GM18505 (cell line): ENCODE results near the gene HPCAL1.

ENCODE experiments used
- ATAC-seq: cut with Tn5 transposase; IDR thresholded peaks from one replicate; pipeline ENCODE4 v1.9.1; 2021; ENCODE audit not compliant: unreplicated experiment
- POLR2A ChIP-seq: IDR thresholded peaks from 4 replicates; pipeline ENCODE4 v1.6.1; 2011; ENCODE audit warnings: borderline replicate concordance; ENCODE audit not compliant: insufficient read depth, insufficient read length; ENCODE audit errors: extremely low read depth

HPCAL1 gene

GRCh38 chr2:10400568-10400977 is 97.9 kb downstream of the HPCAL1 start:
- TF ChIP-seq POLR2A, result no peak
- ATAC-seq, result no peak

- no peak for TF ChIP-seq POLR2A
- no peak for ATAC-seq
Measured at GRCh38 chr2:10400978-10401951, 98.6 kb downstream of the HPCAL1 start.

- no peak for ATAC-seq
- TF ChIP-seq POLR2A, result no peak
Measured at GRCh38 chr2:10402062-10402585, 99.4 kb downstream of the HPCAL1 start.

GRCh38 chr2:10402653-10403215 is 100.0 kb downstream of the HPCAL1 start:
- no peak for ATAC-seq
- TF ChIP-seq POLR2A, result no peak

- no peak for TF ChIP-seq POLR2A
Measured at GRCh38 chr2:10404324-10405143, 101.8 kb downstream of the HPCAL1 start.

GRCh38 chr2:10405448-10405847 is 102.7 kb downstream of the HPCAL1 start:
- TF ChIP-seq POLR2A, result no peak
- no peak for ATAC-seq

More at GRCh38 chr2:10404324-10405143, 101.8 kb downstream of the HPCAL1 start:
- no peak for ATAC-seq

GRCh38 chr2:10406016-10406415 is 103.3 kb downstream of the HPCAL1 start:
- no peak for TF ChIP-seq POLR2A
- ATAC-seq, result no peak

GRCh38 chr2:10406491-10407188 is 103.9 kb downstream of the HPCAL1 start:
- ATAC-seq, result no peak

GRCh38 chr2:10407432-10407831 is 104.7 kb downstream of the HPCAL1 start:
- no peak for ATAC-seq
- no peak for TF ChIP-seq POLR2A

More at GRCh38 chr2:10406491-10407188, 103.9 kb downstream of the HPCAL1 start:
- TF ChIP-seq POLR2A, result no peak

- peak; percentile 34 for ATAC-seq
Measured at GRCh38 chr2:10407841-10408648, 105.3 kb downstream of the HPCAL1 start.

GRCh38 chr2:10408649-10409579 is 106.2 kb downstream of the HPCAL1 start:
- ATAC-seq, result peak; percentile 56

More at GRCh38 chr2:10407841-10408648, 105.3 kb downstream of the HPCAL1 start:
- TF ChIP-seq POLR2A, result no peak

More at GRCh38 chr2:10408649-10409579, 106.2 kb downstream of the HPCAL1 start:
- TF ChIP-seq POLR2A, result no peak
